H7 (cell line): ENCODE measurements around the gene MAGEB4. TPM values are rescaled to one million over a fixed set of nuclear protein-coding genes. Genes with fewer than 3 reads are reported as not detected.
"Not testable (repeated sequence)": the region's sequence is repeated elsewhere in the genome, so short reads cannot be mapped to it uniquely, and the experiment has no call there.

Experiments
- DNase-seq: peaks from one replicate; pipeline ENCODE4 v3.0.0; 2012
- H3K27me3 ChIP-seq: 2 replicates; pipeline ENCODE4 v1.6.0; 2011; ENCODE audit warnings: mild to moderate bottlenecking, low read length; ENCODE audit not compliant: control insufficient read depth, insufficient read depth
- H3K36me3 ChIP-seq: replicated peaks from 2 replicates; pipeline ENCODE4 v1.5.1; 2011; ENCODE audit warnings: low read length; ENCODE audit not compliant: control insufficient read depth, insufficient read depth
- H3K4me3 ChIP-seq: 2 replicates; pipeline ENCODE4 v1.5.1; 2011; ENCODE audit warnings: low read depth, mild to moderate bottlenecking, control low read depth, low read length, moderate library complexity; ENCODE audit not compliant: insufficient read depth
- total RNA-seq: library from RNA; depleted of rRNA; stranded (reverse); fragments of >200 nt; shearing (Covaris generic); gene quantifications from 2 replicates; pipeline ENCODE4 v1.2.3, GENCODE V29; 2014; rRNA removed

The MAGEB4 gene
- total RNA-seq = not detected in 2 replicates

- H3K27me3 ChIP-seq = no peaks in the 10 kb centered on the region
- H3K36me3 ChIP-seq = no peaks in the 10 kb centered on the region
- no peak within 1 kb of the TSS for H3K4me3 ChIP-seq
- no peak for DNase-seq
These were observed at the start of gene MAGEB4 for GRCh38 chrX:30241724-30242415. MAGEB4 (plus strand) TSS chrX:30242000; CDS start chrX:30242136, 136 bp downstream.

- H3K4me3 ChIP-seq, H3K36me3 ChIP-seq, H3K27me3 ChIP-seq, DNase-seq: not testable (repeated sequence)
These were observed 47.9 kb upstream of the MAGEB4 start for GRCh38 chrX:30193910-30194309.

GRCh38 chrX:30196322-30196721 lies 45.5 kb upstream of the MAGEB4 start:
- Histone ChIP-seq H3K4me3 (no peak overlapping the region), H3K27me3 (no peaks in the 10 kb centered on the region), H3K36me3 (no peaks in the 10 kb centered on the region)
- peak; percentile 49 for DNase-seq

GRCh38 chrX:30212172-30212571 lies 29.6 kb upstream of the MAGEB4 start:
- no peaks in the 10 kb centered on the region for H3K27me3 ChIP-seq
- DNase-seq = no peak
- no peak overlapping the region for H3K4me3 ChIP-seq
- H3K36me3 ChIP-seq = no peaks in the 10 kb centered on the region

GRCh38 chrX:30215357-30215843 lies 26.4 kb upstream of the MAGEB4 start, which contains the start of gene MAGEB2:
MAGEB2 (plus strand) TSS chrX:30215563; CDS start chrX:30218581, 3,018 bp downstream.
- H3K36me3 ChIP-seq = no peaks in the 10 kb centered on the region
- no peak within 1 kb of the TSS for H3K4me3 ChIP-seq
- no peaks in the 10 kb centered on the region; the same call in 1 of the 2 replicates for H3K27me3 ChIP-seq
- peak; percentile 42 for DNase-seq

- no peaks in the 10 kb centered on the region for H3K36me3 ChIP-seq
- no peak overlapping the region for H3K4me3 ChIP-seq
- H3K27me3 ChIP-seq = no peaks in the 10 kb centered on the region; the same call in 1 of the 2 replicates
- no peak for DNase-seq
These were observed 24.3 kb upstream of the MAGEB4 start for GRCh38 chrX:30217465-30217864.

- peak; percentile 69 for DNase-seq
- no peaks in the 10 kb centered on the region for H3K36me3 ChIP-seq
- no peak overlapping the region for H3K4me3 ChIP-seq
These were observed 22.4 kb upstream of the MAGEB4 start for GRCh38 chrX:30219372-30219771.

GRCh38 chrX:30220661-30221060 lies 21.1 kb upstream of the MAGEB4 start:
- no peaks in the 10 kb centered on the region for H3K36me3 ChIP-seq
- no peaks in the 10 kb centered on the region; the same call in 1 of the 2 replicates for H3K27me3 ChIP-seq
- DNase-seq = no peak
- no peak overlapping the region for H3K4me3 ChIP-seq

More at GRCh38 chrX:30219372-30219771, 22.4 kb upstream of the MAGEB4 start:
- no peaks in the 10 kb centered on the region; the same call in 1 of the 2 replicates for H3K27me3 ChIP-seq

GRCh38 chrX:30224536-30224935 lies 17.3 kb upstream of the MAGEB4 start:
- H3K4me3 ChIP-seq = no peak overlapping the region
- no peaks in the 10 kb centered on the region for H3K36me3 ChIP-seq
- no peak for DNase-seq
- H3K27me3 ChIP-seq = no peaks in the 10 kb centered on the region

GRCh38 chrX:30228526-30228925 lies 13.3 kb upstream of the MAGEB4 start:
- Histone ChIP-seq H3K4me3 (no peak overlapping the region), H3K27me3 (no peaks in the 10 kb centered on the region), H3K36me3 (no peaks in the 10 kb centered on the region)
- peak; percentile 66 for DNase-seq

GRCh38 chrX:30230395-30230794 lies 11.4 kb upstream of the MAGEB4 start, which contains the start of gene MAGEB3:
MAGEB3 (plus strand) TSS chrX:30230657; CDS start chrX:30235925, 5,268 bp downstream.
- H3K36me3 ChIP-seq = no peaks in the 10 kb centered on the region
- H3K27me3 ChIP-seq = no peaks in the 10 kb centered on the region
- H3K4me3 ChIP-seq = no peak within 1 kb of the TSS
- DNase-seq = peak; percentile 23

GRCh38 chrX:30246769-30247489 lies 5.1 kb downstream of the MAGEB4 start, which contains the start of gene MAGEB1:
MAGEB1 (plus strand) TSS chrX:30247146; CDS start chrX:30250494, 3,348 bp downstream.
- peak; percentile 74 for DNase-seq
- H3K36me3 ChIP-seq = no peaks in the 10 kb centered on the region
- no peaks in the 10 kb centered on the region for H3K27me3 ChIP-seq
- H3K4me3 ChIP-seq = no peak within 1 kb of the TSS

- Histone ChIP-seq H3K27me3 (no peaks in the 10 kb centered on the region), H3K36me3 (no peaks in the 10 kb centered on the region), H3K4me3 (no peak overlapping the region)
- no peak for DNase-seq
These were observed 7.1 kb downstream of the MAGEB4 start for GRCh38 chrX:30248854-30249253.

- no peak for DNase-seq
- no peaks in the 10 kb centered on the region for H3K36me3 ChIP-seq
- H3K27me3 ChIP-seq = no peaks in the 10 kb centered on the region
- no peak overlapping the region for H3K4me3 ChIP-seq
These were observed 11.5 kb downstream of the MAGEB4 start for GRCh38 chrX:30253257-30253656.

GRCh38 chrX:30259927-30260326 lies 18.1 kb downstream of the MAGEB4 start:
- Histone ChIP-seq H3K4me3 (no peak overlapping the region), H3K36me3 (no peaks in the 10 kb centered on the region), H3K27me3 (no peaks in the 10 kb centered on the region)
- no peak for DNase-seq
